ENCODE measurements around the gene KRT8.

GRCh38 chr12:52918351-52918750 lies 13.5 kb upstream of the KRT8 start:
- TF ChIP-seq, protein P1, sequence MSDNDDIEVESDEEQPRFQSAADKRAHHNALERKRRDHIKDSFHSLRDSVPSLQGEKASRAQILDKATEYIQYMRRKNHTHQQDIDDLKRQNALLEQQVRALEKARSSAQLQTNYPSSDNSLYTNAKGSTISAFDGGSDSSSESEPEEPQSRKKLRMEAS (IDR thresholded peaks at IDR 0.05): no peak
- TF ChIP-seq TEAD4 (IDR thresholded peaks at IDR 0.05): no peak
- TF ChIP-seq REST (IDR thresholded peaks at IDR 0.05; ENCODE audit: low read depth): no peak
- no peak for TF ChIP-seq EP300 (IDR thresholded peaks at IDR 0.05; ENCODE audit: borderline replicate concordance)
- TF ChIP-seq RAD21 (IDR thresholded peaks at IDR 0.05; ENCODE audit: low read depth): no peak
- no peak for TF ChIP-seq EGR1 (IDR thresholded peaks at IDR 0.05)
- TF ChIP-seq TAF1 (IDR thresholded peaks at IDR 0.05; ENCODE audit: low read depth): no peak
- no peak for TF ChIP-seq ZBTB7A (IDR thresholded peaks at IDR 0.05; ENCODE audit: low read depth)
- TF ChIP-seq FOXM1 (IDR thresholded peaks at IDR 0.05; ENCODE audit: borderline replicate concordance, low read depth): no peak
- no peak for TF ChIP-seq CEBPB (IDR thresholded peaks at IDR 0.05)
- no peak for TF ChIP-seq USF1 (IDR thresholded peaks at IDR 0.05)
- no peak for TF ChIP-seq TCF12 (IDR thresholded peaks at IDR 0.05; ENCODE audit: low read depth)
- TF ChIP-seq YY1 (IDR thresholded peaks at IDR 0.05; ENCODE audit: low read depth): no peak
